HepG2 (cell line): ENCODE results near the gene PMM2. TPM values are rescaled to one million over a fixed set of nuclear protein-coding genes. Genes with fewer than 3 reads are reported as not detected.

Experiments
- CENPT ChIP-seq: sonication (generic); formaldehyde crosslinking; IDR thresholded peaks from 2 replicates; pipeline ENCODE4 v1.8.0; 2022; ENCODE audit warnings: low read depth, mild to moderate bottlenecking, moderate library complexity, missing genetic modification reagents
- CHCHD3 ChIP-seq: sonication (generic); formaldehyde crosslinking; IDR thresholded peaks from 2 replicates; pipeline ENCODE4 v1.8.0; 2022; ENCODE audit warnings: mild to moderate bottlenecking, missing genetic modification reagents, moderate library complexity
- HNF4A ChIP-seq: sonication (generic); formaldehyde crosslinking; IDR thresholded peaks from 2 replicates; pipeline ENCODE4 v1.4.0; 2020; ENCODE audit warnings: missing genetic modification reagents
- HNRNPUL1 ChIP-seq: fragments of 200-400 bp; formaldehyde crosslinking; IDR thresholded peaks from 2 replicates; pipeline ENCODE4 v1.6.1; 2017; ENCODE audit warnings: low read depth, mild to moderate bottlenecking, low read length, moderate library complexity
- MTA3 ChIP-seq: sonication (generic); formaldehyde crosslinking; IDR thresholded peaks from 2 replicates; pipeline ENCODE4 v1.4.0; 2020; ENCODE audit warnings: missing genetic modification reagents
- NBN ChIP-seq: fragments of 450-650 bp; conservative IDR thresholded peaks from 2 replicates; pipeline ENCODE4 v1.6.1; 2017
- NFE2L2 ChIP-seq: fragments of 150-350 bp; IDR thresholded peaks from 2 replicates; pipeline ENCODE4 v1.6.1; 2014; ENCODE audit warnings: low read length
- RARG ChIP-seq: sonication (generic); formaldehyde crosslinking; IDR thresholded peaks from 2 replicates; pipeline ENCODE4 v1.4.0; 2020; ENCODE audit warnings: low read depth, mild to moderate bottlenecking, missing genetic modification reagents
- SRSF9 ChIP-seq: fragments of 200-400 bp; formaldehyde crosslinking; IDR thresholded peaks from 2 replicates; pipeline ENCODE4 v1.6.1; 2018; ENCODE audit warnings: borderline replicate concordance, mild to moderate bottlenecking, low read depth, low read length; ENCODE audit not compliant: insufficient read depth, poor library complexity, severe bottlenecking
- ZNF329 ChIP-seq: sonication (generic); formaldehyde crosslinking; IDR thresholded peaks from 2 replicates; pipeline ENCODE4 v1.9.0; 2021; ENCODE audit warnings: low read depth, mild to moderate bottlenecking, missing genetic modification reagents
- ZNF660 ChIP-seq: sonication (generic); formaldehyde crosslinking; IDR thresholded peaks from 2 replicates; pipeline ENCODE4 v1.5.1; 2020; ENCODE audit warnings: mild to moderate bottlenecking, low read depth, missing genetic modification reagents, borderline replicate concordance
- polyA plus RNA-seq, 8 experiments: library from polyadenylated mRNA; depleted of rRNA in 3 of 8; stranded (reverse) in 7 of 8; unstranded in 1 of 8; fragments of >200 nt; fragmentation: Illumina TruSeq in 4 of 8; extraction: Trizol in 4 of 8; gene quantifications; 2 replicates each; pipeline versions ENCODE4 v1.2.1 to v1.2.3, GENCODE V29; 2011 to 2016; ENCODE audit warnings: low read depth in 4 of 8, missing spikeins in 1 of 8, mixed read lengths in 1 of 8; ENCODE audit not compliant: insufficient read depth in 1 of 8
- total RNA-seq, 5 experiments: library from RNA; depleted of rRNA; stranded (reverse); fragments of >200 nt; fragmentation: Illumina TruSeq; extraction: Trizol; gene quantifications; 2 replicates each; pipeline ENCODE4 v1.2.3, GENCODE V29; 2016; ENCODE audit warnings: low read depth in 1 of 5
- TF ChIP-seq, protein P1 (sequence below): sonication (generic); formaldehyde crosslinking; IDR thresholded peaks from 2 replicates; pipeline ENCODE4 v1.4.0; 2020; ENCODE audit warnings: missing genetic modification reagents
- TF ChIP-seq, protein P2 (sequence below): sonication (generic); formaldehyde crosslinking; IDR thresholded peaks from 2 replicates; pipeline ENCODE4 v1.5.1; 2020; ENCODE audit warnings: missing genetic modification reagents, mild to moderate bottlenecking, borderline replicate concordance
- TF ChIP-seq, protein P3 (sequence below), 2 experiments: sonication (generic) in 1 of 2; formaldehyde crosslinking in 1 of 2; IDR thresholded peaks; 2 replicates each; pipeline versions ENCODE4 v1.6.1 to v1.9.0; 2014 to 2022; ENCODE audit warnings: antibody characterized with exemption in 1 of 2, borderline replicate concordance in 1 of 2, inconsistent platforms in 1 of 2, low read depth in 1 of 2, missing genetic modification reagents in 1 of 2
- TF ChIP-seq, protein P4 (sequence below): sonication (generic); formaldehyde crosslinking; IDR thresholded peaks from 2 replicates; pipeline ENCODE4 v1.4.0; 2020; ENCODE audit warnings: missing genetic modification reagents

The PMM2 gene
- total and polyA plus RNA-seq, 2 of the 13 experiments (the other 11 are each of a cell fraction or from before 2014, with no cell fraction given): 52.2 to 93.7 TPM

DNA sequence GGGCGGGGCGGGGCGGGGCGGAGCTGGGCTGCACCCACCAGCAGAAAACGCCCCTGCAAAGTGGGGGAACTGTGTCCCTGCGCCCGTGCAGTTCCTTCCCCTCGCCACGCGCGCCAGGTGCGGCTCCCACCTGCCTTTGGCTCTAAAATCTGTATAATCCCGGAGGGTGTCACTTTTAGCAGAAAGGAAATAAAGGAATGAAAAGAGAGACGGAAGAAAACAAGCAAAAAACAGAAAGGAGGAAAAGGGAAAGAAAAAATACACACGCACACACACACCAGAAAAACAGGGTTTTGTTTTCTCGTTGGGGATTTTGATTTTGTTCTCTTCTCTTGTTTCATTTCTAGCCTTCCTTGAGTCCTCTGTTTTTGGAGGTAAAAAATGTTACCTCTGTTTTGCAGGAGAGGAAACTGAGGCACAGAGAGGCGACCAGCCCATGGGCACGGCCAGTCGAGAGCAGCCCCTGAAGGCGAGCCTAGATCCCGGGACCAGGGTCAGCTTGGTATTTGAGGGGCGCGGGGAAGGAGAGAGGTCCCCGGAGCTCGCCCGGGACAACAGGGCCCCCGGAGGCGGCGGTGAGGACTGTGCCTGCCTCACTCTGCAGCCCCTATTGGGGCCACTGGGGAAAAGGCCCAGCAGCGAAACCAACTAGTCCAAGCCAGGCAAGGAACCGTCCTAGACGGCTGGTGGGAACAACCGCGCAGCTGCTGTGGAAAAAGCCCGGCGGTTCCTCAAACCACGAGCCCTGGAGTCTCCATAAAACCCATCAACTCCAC is 71.8 kb downstream of the PMM2 start (continued):
- TF ChIP-seq SRSF9 (no peak), NBN (no peak), ZNF660 (no peak), NFE2L2 (no peak), CHCHD3 (CRISPR knock-in tag) (no peak), RARG (CRISPR knock-in tag) (0 out of 2 replicates have a peak, but pooled peaks have one; percentile 23), ZNF329 (CRISPR knock-in tag) (no peak), HNF4A (no peak), MTA3 (no peak), HNRNPUL1 (no peak), CENPT (CRISPR knock-in tag) (no peak)
- TF ChIP-seq, protein P1, sequence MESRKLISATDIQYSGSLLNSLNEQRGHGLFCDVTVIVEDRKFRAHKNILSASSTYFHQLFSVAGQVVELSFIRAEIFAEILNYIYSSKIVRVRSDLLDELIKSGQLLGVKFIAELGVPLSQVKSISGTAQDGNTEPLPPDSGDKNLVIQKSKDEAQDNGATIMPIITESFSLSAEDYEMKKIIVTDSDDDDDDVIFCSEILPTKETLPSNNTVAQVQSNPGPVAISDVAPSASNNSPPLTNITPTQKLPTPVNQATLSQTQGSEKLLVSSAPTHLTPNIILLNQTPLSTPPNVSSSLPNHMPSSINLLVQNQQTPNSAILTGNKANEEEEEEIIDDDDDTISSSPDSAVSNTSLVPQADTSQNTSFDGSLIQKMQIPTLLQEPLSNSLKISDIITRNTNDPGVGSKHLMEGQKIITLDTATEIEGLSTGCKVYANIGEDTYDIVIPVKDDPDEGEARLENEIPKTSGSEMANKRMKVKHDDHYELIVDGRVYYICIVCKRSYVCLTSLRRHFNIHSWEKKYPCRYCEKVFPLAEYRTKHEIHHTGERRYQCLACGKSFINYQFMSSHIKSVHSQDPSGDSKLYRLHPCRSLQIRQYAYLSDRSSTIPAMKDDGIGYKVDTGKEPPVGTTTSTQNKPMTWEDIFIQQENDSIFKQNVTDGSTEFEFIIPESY (CRISPR knock-in tag): peak; percentile 30; the same call in 1 of the 2 replicates
- TF ChIP-seq, protein P2, sequence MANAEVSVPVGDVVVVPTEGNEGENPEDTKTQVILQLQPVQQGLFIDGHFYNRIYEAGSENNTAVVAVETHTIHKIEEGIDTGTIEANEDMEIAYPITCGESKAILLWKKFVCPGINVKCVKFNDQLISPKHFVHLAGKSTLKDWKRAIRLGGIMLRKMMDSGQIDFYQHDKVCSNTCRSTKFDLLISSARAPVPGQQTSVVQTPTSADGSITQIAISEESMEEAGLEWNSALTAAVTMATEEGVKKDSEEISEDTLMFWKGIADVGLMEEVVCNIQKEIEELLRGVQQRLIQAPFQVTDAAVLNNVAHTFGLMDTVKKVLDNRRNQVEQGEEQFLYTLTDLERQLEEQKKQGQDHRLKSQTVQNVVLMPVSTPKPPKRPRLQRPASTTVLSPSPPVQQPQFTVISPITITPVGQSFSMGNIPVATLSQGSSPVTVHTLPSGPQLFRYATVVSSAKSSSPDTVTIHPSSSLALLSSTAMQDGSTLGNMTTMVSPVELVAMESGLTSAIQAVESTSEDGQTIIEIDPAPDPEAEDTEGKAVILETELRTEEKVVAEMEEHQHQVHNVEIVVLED (CRISPR knock-in tag): peak; percentile 49; the same call in 1 of the 2 replicates
- TF ChIP-seq, protein P3, sequence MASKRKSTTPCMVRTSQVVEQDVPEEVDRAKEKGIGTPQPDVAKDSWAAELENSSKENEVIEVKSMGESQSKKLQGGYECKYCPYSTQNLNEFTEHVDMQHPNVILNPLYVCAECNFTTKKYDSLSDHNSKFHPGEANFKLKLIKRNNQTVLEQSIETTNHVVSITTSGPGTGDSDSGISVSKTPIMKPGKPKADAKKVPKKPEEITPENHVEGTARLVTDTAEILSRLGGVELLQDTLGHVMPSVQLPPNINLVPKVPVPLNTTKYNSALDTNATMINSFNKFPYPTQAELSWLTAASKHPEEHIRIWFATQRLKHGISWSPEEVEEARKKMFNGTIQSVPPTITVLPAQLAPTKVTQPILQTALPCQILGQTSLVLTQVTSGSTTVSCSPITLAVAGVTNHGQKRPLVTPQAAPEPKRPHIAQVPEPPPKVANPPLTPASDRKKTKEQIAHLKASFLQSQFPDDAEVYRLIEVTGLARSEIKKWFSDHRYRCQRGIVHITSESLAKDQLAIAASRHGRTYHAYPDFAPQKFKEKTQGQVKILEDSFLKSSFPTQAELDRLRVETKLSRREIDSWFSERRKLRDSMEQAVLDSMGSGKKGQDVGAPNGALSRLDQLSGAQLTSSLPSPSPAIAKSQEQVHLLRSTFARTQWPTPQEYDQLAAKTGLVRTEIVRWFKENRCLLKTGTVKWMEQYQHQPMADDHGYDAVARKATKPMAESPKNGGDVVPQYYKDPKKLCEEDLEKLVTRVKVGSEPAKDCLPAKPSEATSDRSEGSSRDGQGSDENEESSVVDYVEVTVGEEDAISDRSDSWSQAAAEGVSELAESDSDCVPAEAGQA (IDR thresholded peaks at IDR 0.05; ENCODE audit: low read depth): 0 out of 2 replicates have a peak, but pooled peaks have one; percentile 41
- TF ChIP-seq, protein P3 (CRISPR knock-in tag; IDR thresholded peaks at IDR 0.05; ENCODE audit: borderline replicate concordance): no peak
- TF ChIP-seq, protein P4, sequence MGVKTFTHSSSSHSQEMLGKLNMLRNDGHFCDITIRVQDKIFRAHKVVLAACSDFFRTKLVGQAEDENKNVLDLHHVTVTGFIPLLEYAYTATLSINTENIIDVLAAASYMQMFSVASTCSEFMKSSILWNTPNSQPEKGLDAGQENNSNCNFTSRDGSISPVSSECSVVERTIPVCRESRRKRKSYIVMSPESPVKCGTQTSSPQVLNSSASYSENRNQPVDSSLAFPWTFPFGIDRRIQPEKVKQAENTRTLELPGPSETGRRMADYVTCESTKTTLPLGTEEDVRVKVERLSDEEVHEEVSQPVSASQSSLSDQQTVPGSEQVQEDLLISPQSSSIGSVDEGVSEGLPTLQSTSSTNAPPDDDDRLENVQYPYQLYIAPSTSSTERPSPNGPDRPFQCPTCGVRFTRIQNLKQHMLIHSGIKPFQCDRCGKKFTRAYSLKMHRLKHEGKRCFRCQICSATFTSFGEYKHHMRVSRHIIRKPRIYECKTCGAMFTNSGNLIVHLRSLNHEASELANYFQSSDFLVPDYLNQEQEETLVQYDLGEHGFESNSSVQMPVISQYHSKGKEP: no peak
